ENCODE measurements around the gene DGUOK. TPM values are rescaled to one million over a fixed set of nuclear protein-coding genes. Genes with fewer than 3 reads are reported as not detected.
"Not testable (repeated sequence)": the region's sequence is repeated elsewhere in the genome, so short reads cannot be mapped to it uniquely, and the experiment has no call there.

Gene DGUOK
- polyA plus RNA-seq, 12 donors: 12.0 to 54.1 (median 40.2) TPM; not detected in 1

- DNase-seq: no peak
Observed at GRCh38 chr2:73896362-73897239, 30.1 kb upstream of the DGUOK start.

- no peak for DNase-seq
Observed at GRCh38 chr2:73897240-73897583, 29.5 kb upstream of the DGUOK start.

- DNase-seq: no peak
Observed at GRCh38 chr2:73897934-73898333, 28.7 kb upstream of the DGUOK start.

- DNase-seq: no peak
Observed at GRCh38 chr2:73899801-73900336, 26.8 kb upstream of the DGUOK start.

- DNase-seq: no peak
Observed at GRCh38 chr2:73901143-73901542, 25.5 kb upstream of the DGUOK start.

GRCh38 chr2:73902284-73902683 is 24.4 kb upstream of the DGUOK start:
- DNase-seq: no peak

GRCh38 chr2:73903313-73903712 is 23.4 kb upstream of the DGUOK start:
- DNase-seq: no peak

- DNase-seq: not testable (repeated sequence)
Observed at GRCh38 chr2:73903949-73904613, 22.6 kb upstream of the DGUOK start.

GRCh38 chr2:73904952-73905351 is 21.7 kb upstream of the DGUOK start:
- DNase-seq: no peak

GRCh38 chr2:73906847-73907505 is 19.7 kb upstream of the DGUOK start:
- no peak for DNase-seq

GRCh38 chr2:73907840-73908452 is 18.7 kb upstream of the DGUOK start:
- no peak for DNase-seq

- no peak for DNase-seq
Observed at GRCh38 chr2:73908689-73909652, 17.7 kb upstream of the DGUOK start.

GRCh38 chr2:73910873-73911547 is 15.7 kb upstream of the DGUOK start:
- no peak for DNase-seq

GRCh38 chr2:73911548-73912208 is 15.0 kb upstream of the DGUOK start:
- DNase-seq: no peak

- no peak for DNase-seq
Observed at GRCh38 chr2:73913414-73914054, 13.1 kb upstream of the DGUOK start.

- no peak for DNase-seq
Observed at GRCh38 chr2:73914667-73915066, 12.0 kb upstream of the DGUOK start.

GRCh38 chr2:73915437-73915993 is 11.2 kb upstream of the DGUOK start:
- no peak for DNase-seq

GRCh38 chr2:73916666-73917065 is 10.0 kb upstream of the DGUOK start:
- DNase-seq: no peak

GRCh38 chr2:73917296-73917695 is 9.4 kb upstream of the DGUOK start:
- DNase-seq: no peak

Measured in muscle of arm (tissue), 12 donors.